Ramos (cell line): ENCODE data around the gene PPFIA1.

ENCODE experiments used
- in situ Hi-C: fragments of 300-500 bp; cut with MboI; formaldehyde crosslinking; loops from one replicate; pipeline ENCODE4 v1.14.3; 2022; ENCODE audit warnings: low sequenced_read_pairs; ENCODE audit not compliant: unreplicated experiment

Gene PPFIA1

DNA sequence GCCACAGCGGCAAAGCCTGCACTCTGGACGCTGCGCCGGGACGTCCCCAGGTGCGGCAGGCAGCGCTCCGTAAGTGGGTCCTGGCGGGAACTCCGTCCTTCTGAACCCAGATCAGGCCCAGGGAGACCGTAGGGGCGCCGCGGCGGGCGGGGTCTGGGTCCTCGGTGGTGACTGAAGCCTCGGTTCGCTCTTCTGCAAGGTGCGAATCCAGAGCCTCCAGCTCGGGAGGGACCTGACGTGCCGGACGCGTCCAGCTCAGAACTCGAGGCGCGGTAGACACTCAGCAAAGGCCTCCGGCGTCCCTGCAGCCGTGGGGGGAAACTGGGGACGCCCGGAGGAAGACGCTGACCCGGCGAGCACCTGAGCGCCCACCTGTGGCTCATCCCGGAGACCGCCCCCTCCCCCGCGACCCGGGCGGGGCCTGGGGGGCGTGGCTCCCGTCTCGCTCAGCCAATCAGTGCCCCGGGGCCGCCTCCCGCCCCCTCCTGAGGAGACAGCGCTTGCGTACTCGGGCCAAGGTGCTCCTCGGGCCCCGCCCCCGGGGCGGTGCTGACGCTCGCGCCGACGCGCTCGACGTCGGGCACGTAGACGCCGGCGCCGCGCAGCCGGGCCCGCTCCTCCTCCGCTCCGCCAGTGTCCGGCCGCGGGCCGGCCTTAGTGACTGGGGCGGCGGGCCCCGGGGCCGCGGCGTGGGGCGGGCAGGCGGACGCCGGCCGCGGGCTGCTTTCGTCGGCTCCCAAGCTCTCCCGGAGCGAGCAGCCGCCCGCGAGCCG, at the start of gene PPFIA1:
Gene PPFIA1, plus strand, starts transcription at position 587 of the 773 bp plus-strand sequence. CDS start 1,483 bp downstream, outside the sequence.
- in situ Hi-C loops = no loop called here

GRCh38 chr11:70220920-70221319, 49.6 kb upstream of the PPFIA1 start:
- in situ Hi-C loops = no loop called here

- in situ Hi-C loops = no loop called here
Measured at GRCh38 chr11:70225681-70226177, 44.8 kb upstream of the PPFIA1 start.

GRCh38 chr11:70226183-70226582, 44.3 kb upstream of the PPFIA1 start:
- in situ Hi-C loops = no loop called here

DNA sequence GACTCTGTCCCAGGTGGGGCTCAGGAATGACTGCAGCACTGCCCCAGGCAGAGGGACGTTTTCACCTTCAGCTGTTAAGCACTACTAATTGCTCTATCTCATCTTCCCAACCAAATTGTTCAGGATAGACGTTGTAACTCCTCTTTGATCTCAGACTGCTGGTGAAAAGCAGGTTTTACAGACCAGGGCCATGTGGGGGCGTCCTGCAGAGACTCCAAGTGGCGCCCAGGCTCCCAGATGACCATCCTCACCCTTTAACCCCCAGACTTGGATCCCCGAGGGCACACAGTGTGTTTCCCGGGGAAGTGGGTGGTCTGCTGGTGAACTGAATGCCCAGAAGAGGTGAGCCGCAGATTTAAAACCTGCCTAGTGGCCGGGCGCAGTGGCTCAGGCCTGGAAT, 43.5 kb upstream of the PPFIA1 start:
- in situ Hi-C loops = no loop called here

DNA sequence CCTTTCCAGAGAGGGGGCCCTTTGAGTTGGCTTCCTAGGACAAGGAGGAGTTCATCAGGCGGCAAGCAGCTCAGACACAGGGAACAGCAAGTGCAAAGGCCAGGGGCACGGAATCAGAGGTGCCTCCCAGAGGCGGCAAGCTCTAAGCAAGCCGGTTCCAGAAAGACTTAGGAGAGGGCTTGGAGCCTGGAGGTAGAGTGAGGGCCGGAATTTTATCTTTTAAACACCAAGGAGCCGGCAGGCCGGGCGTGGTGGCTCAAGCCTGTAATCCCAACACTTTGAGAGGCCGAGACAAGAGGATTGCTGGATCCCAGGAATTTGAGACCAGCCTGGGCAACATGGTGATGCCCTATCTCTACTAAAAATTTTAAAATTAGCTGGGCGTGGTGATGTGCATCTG, 40.8 kb upstream of the PPFIA1 start:
- in situ Hi-C loops = no loop called here

DNA sequence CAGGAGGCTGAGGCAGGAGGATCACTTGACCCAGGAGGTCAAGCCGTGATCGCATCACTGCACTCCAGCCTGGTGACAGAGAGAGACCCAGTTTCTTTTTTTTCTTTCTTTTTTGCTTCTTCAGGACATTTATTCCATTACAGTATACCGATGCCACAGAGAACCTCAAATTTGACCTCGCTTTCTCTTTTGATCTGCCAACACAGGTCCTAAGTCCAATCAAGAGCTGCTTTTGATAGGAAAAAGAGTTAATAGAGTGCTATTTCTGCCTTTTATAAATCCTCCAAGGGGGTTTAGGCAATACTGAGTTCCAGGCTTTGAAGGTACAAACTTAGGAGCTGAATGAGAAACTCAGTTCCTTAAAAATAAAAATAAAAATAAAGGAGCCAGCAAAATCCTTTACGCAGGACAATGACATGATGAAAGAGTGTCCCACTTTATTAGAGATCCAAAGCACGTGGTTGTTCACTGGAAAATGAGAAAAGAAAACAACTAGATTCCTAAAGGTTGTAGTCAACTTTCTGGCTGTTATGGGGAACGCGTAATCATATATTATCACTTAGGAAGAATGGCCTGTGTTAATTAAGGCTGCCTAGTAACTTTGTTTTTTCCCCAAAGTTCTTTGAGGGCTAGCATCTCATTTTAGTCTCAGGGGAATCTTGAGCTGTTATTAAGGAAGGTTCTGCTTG, 40.2 kb upstream of the PPFIA1 start:
- in situ Hi-C loops = no loop called here

GRCh38 chr11:70230840-70231710, 39.4 kb upstream of the PPFIA1 start:
- in situ Hi-C loops = no loop called here

- in situ Hi-C loops = no loop called here
Measured at GRCh38 chr11:70233034-70233433, 37.5 kb upstream of the PPFIA1 start.

DNA sequence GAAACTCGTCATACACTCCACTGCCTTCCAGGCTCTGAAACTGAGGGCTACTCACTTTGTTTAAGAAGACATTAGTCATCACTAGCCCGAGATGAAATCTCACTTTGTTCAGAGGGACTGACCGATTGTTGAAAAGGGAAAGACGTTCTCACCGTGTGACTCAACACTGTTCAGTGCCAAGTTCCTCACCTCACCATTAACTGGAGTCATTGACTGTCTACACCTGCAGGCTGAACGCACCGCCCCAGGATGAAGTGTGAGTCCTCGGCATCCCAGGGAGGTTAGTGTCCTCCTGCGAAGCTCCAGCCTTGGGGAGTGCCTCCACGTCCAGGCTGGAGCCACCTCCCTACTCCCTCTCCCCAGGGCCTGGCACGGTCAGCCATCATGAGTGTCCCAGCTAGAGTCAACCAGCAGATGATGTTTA, 37.0 kb upstream of the PPFIA1 start:
- in situ Hi-C loops = no loop called here

DNA sequence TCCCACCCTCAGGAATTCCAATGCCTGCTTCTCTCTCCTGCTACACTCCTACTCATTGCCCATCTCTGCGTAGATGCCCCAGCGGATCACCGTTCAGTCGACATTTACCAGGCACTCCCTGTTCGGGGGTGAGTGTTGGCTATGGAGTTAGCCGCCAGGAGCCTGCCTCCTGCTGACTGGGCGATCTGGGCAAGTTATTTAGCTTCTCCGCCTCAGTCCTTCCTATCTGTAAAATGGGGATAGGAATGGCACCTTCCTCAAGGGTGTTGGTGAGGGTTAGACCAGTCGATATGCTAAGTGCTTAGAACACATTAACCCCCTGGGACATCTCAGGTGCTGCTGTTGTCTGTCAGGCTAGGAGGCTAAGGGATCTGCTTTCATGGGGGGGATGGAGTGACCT, 36.5 kb upstream of the PPFIA1 start:
- in situ Hi-C loops = no loop called here

GRCh38 chr11:70240337-70240736, 30.2 kb upstream of the PPFIA1 start:
- in situ Hi-C loops = no loop called here

DNA sequence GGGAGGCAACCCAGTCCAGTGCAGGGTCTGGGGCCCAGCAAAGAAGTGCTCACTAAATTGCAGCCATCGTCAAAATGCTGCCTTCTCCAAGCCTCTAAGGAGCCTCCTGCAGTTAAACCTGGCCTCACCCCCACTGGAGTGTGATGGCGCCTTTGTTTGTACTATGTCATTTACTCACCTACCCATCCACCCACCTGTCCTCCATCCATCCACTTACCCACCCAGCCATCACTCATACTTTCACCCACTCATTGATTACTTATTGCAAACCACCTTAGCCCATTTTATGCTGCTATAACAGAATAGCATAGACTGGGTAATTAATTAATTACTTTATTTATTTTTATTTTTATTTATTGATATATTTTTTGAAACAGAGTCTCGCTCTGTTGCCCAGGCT, 28.8 kb upstream of the PPFIA1 start:
- in situ Hi-C loops = no loop called here

DNA sequence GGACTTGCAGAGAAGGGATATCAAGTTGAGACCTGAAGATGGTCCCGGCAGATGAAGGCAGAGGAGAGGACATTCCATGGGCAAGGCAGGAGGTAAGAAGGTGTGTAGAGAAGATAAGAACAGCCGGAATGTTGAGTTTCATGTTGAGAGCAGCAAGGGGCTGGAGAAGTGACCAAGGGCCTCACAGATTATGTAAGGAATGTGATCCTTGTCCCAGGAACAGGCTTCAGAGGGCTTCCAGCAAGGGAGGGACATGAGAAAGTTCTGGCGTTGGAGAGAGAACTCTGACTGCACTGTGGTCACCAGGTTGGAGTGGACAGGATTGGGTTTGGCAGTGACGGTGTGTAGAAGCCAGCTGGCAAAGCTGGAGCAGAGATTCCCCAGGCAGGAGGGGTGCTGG, 27.6 kb upstream of the PPFIA1 start:
- in situ Hi-C loops = no loop called here

GRCh38 chr11:70243912-70244652, 26.4 kb upstream of the PPFIA1 start:
- in situ Hi-C loops = no loop called here

DNA sequence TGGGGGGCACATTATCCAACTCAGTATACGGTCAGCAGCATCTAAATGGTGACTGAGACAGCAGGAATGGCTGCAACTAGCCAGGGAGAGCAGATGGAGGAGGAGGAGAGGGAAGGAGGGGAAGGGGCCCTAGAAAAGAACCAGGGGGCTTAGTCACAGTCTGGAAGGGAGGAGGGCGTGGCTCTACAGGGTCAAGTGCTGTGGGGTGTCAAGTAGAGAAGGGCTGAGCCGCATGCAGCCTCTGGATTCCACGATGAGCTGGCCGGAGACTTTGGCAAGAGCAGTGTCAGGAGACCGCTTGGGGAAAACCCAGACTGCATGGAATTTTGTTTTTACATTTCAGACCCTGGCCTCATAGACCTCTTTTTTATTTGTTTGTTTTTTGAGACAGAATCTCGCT, 25.8 kb upstream of the PPFIA1 start:
- in situ Hi-C loops = no loop called here

GRCh38 chr11:70246196-70246595, 24.3 kb upstream of the PPFIA1 start:
- in situ Hi-C loops = no loop called here

DNA sequence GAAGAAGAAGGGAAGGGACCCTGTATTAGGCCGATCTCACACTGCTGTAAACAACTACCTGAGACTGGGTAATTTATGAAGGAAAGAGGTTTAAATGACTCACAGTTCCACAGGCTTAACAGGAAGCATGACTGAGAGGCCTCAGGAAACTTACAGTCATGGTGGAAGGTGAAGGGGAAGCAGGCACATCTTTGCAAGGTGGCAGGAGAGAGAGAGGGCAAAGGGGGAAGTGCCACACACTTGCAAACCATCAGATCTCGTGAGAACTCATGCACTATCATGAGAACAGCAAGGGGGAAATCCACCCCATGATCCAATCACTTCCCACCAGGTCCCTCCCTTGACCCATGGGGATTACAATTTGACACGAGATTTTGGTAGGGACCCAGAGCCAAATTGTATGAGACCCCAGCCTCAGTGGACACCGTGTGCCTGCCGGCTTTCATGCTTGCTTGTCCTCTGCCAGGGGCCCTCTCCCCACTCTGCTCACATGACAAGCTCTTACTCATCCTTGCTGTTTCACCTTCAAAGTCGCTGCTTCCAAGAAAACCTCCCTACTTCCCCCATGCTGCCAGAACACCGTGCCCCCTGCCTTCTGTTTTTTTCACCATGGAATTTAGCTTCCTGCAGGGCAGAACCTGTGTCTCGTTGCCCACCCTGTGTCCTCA, 23.3 kb upstream of the PPFIA1 start:
- in situ Hi-C loops = no loop called here

DNA sequence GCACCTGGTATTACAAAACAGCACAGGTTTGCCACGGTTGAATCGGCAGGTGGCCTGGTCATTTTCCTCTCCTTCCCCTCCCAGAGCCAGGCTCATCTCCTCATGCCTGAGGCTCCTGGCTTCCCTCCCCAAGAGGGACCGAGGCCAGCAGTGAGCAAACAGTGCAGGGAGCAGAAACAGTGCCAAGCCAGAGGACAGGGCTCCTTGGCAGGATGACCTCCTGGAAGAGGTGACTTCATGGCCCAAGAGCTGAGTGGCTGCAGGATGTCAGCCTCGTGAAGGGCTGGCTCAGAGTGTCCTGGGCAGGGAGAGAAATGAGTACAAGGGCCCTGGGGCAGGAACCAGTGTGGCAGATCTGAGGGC, 22.8 kb upstream of the PPFIA1 start:
- in situ Hi-C loops = no loop called here
